ENCODE data around the gene CYTL1.
"Not testable (repeated sequence)": the region's sequence is repeated elsewhere in the genome, so short reads cannot be mapped to it uniquely, and the experiment has no call there.

GRCh38 chr4:4996935-4997334 is 22.3 kb downstream of the CYTL1 start:
- TF ChIP-seq CTCF, POLR2A (IDR thresholded peaks at IDR 0.05): not testable (repeated sequence)

Measured in body of pancreas (tissue), 4 donors.